Stimulated activated naive CD8-positive, alpha-beta T cell treated with anti-CD3 and anti-CD28 coated beads, Interleukin-15, Interleukin-2, amounts not matched to agents 100 ng/mL and 50 ng/mL, for 24 hours (primary cell): ENCODE results near the gene ZNF460.

ENCODE experiments used
- H3K27ac Mint-ChIP-seq: one replicate; pipeline ENCODE4 v1.8.0; 2021; ENCODE audit warnings: mild to moderate bottlenecking, mixed read lengths
- H3K27me3 Mint-ChIP-seq: one replicate; pipeline ENCODE4 v1.8.0; 2021; ENCODE audit warnings: mixed read lengths
- H3K36me3 Mint-ChIP-seq: one replicate; pipeline ENCODE4 v1.8.0; 2021; ENCODE audit warnings: low read depth, mixed read lengths
- H3K4me1 Mint-ChIP-seq: one replicate; pipeline ENCODE4 v1.8.0; 2021; ENCODE audit warnings: low read depth, mixed read lengths
- H3K4me3 Mint-ChIP-seq: one replicate; pipeline ENCODE4 v1.8.0; 2021; ENCODE audit warnings: mild to moderate bottlenecking, mixed read lengths
- H3K9me3 Mint-ChIP-seq: one replicate; pipeline ENCODE4 v1.8.0; 2021; ENCODE audit warnings: mixed read lengths

ZNF460 gene

DNA sequence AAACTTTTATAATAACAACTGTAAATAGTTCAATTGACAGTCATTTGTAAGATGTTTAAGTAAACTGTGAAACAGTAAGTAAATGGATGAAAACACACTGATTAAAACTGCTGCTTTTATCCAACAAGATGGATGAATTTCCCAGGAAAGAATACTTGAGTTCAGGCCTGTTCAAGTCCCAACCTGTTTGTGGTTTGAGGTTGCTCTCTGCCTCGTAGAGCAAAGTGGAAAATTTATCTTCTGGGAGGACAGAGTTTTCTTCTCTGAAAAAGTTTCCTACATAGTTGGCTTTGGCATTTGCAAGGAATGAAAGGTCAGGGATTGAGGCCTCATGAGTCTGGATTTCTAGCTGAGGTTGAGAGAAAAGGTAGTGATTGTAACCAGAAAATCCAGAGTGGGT is 24.8 kb downstream of the ZNF460 start:
- no peaks in the 10 kb centered on the region for H3K27me3 Mint-ChIP-seq
- no peak overlapping the region for H3K27ac Mint-ChIP-seq

DNA sequence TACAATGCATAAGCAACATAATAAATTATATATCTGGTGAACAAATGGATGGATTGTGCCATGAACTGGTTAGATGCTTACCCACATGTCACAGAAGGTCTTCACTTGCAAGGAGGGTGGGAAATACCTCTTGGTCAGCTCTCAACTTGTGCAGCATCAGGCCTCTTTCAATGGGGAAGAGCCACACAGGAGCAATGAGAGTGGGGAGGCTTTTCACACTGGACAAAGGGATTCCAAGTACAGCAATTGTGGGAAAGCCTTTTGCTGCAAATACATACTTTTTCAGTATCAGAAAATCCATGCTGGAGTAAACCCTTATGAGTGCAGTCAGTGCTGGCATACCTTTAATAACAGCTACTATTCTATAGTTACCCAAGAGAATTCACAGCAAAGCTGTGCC is 28.2 kb downstream of the ZNF460 start:
- H3K9me3 Mint-ChIP-seq = peaks cover 18% of the 10 kb centered on the region
- H3K27ac Mint-ChIP-seq = no peak overlapping the region

More for the DNA sequence above, 24.8 kb downstream of the ZNF460 start:
- H3K4me3 Mint-ChIP-seq = no peak overlapping the region
- peaks cover 12% of the 10 kb centered on the region for H3K9me3 Mint-ChIP-seq
- peaks cover 59% of the 10 kb centered on the region for H3K36me3 Mint-ChIP-seq
- peaks cover 17% of the 10 kb centered on the region for H3K4me1 Mint-ChIP-seq

DNA sequence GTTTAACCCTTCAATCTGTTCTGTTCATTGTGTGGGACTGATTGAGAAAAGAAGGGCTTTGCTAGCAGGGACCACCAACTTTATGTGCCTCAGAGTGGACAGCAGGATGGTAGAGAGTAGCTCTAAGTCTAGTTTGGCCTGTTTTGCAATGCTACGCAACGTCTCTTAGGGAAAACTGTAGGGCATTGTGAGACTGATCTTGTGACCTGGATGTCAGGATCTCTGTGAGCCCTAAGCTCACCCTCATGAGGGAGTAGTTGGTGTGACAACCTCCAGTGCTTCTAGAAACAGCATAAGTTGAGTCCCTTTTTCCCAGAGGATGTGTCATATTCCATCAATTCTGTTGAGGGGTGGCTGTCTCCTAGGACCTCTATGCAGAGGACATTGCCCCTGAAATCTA is 30.5 kb downstream of the ZNF460 start:
- Mint-ChIP-seq H3K9me3 (peaks cover 28% of the 10 kb centered on the region), H3K4me3 (no peak overlapping the region), H3K4me1 (peaks cover 5% of the 10 kb centered on the region), H3K36me3 (peaks cover 21% of the 10 kb centered on the region), H3K27ac (no peak overlapping the region), H3K27me3 (peaks cover 10% of the 10 kb centered on the region)

More for the DNA sequence above, 28.2 kb downstream of the ZNF460 start:
- Mint-ChIP-seq H3K4me3 (no peak overlapping the region), H3K4me1 (peaks cover 11% of the 10 kb centered on the region), H3K27me3 (no peaks in the 10 kb centered on the region), H3K36me3 (peaks cover 27% of the 10 kb centered on the region)

DNA sequence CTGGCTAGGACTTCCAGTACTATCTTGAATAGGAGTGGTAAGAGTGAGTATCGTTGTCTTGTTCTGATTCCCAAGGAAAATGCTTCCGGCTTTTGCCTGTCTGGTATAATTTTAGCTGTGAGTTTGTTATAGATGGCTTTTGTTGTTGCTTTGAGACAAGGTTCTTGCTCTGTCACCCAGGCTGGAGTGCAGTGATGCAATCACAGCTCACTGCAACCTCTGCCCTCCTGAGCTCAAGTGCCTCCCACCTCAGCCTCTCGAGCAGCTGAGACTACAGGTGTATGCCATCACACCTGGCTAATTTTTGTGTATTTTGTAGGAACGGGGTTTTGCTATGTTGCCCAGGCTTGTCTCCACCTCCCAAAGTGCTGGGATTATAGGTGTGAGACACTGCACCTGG is 33.9 kb downstream of the ZNF460 start:
- H3K4me3 Mint-ChIP-seq = no peak overlapping the region
- H3K36me3 Mint-ChIP-seq = peaks cover 16% of the 10 kb centered on the region
- H3K4me1 Mint-ChIP-seq = peaks cover 5% of the 10 kb centered on the region
- H3K27ac Mint-ChIP-seq = no peak overlapping the region
- peaks cover 34% of the 10 kb centered on the region for H3K27me3 Mint-ChIP-seq
- peaks cover 27% of the 10 kb centered on the region for H3K9me3 Mint-ChIP-seq

DNA sequence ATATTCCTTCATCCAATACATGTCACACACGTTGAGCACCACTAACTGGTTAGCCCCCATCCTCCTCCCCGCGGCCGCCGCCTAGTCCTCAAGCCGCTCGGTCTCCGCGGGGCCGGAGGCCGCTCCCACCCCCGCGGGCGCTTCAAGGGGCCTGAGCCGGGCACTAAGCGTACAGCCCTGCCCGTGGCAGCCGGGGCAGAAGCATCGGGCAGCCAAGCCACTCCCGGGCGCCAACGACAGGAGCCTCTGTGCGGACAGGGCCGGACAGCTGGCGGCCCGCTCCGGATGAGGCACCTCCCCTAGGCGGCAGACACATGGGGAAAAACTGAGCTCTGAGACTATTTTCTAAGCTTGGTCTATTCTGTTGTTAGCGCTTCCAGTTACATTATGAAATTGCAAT is 37.2 kb downstream of the ZNF460 start:
- H3K27ac Mint-ChIP-seq = no peak overlapping the region

DNA sequence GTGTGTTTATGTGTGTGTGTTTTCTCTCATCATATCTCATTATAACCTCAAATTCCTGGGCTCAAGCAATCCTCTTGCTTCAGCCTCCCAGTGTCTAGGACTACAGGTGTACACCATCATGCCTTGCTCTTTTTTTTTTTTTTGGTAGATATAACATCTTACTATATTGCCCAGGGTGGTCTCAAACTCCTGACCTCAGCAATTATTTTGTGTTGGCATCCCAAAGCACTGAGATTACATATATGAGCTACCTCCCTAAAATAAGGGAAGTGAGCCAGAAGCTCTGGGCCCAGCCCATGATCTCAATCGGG is 39.5 kb downstream of the ZNF460 start:
- Mint-ChIP-seq H3K36me3 (peaks cover 37% of the 10 kb centered on the region), H3K4me1 (peaks cover 25% of the 10 kb centered on the region)

More for the DNA sequence above, 37.2 kb downstream of the ZNF460 start:
- Mint-ChIP-seq H3K9me3 (peaks cover 19% of the 10 kb centered on the region), H3K4me3 (no peak overlapping the region), H3K4me1 (peaks cover 20% of the 10 kb centered on the region), H3K27me3 (peaks cover 34% of the 10 kb centered on the region), H3K36me3 (peaks cover 14% of the 10 kb centered on the region)

DNA sequence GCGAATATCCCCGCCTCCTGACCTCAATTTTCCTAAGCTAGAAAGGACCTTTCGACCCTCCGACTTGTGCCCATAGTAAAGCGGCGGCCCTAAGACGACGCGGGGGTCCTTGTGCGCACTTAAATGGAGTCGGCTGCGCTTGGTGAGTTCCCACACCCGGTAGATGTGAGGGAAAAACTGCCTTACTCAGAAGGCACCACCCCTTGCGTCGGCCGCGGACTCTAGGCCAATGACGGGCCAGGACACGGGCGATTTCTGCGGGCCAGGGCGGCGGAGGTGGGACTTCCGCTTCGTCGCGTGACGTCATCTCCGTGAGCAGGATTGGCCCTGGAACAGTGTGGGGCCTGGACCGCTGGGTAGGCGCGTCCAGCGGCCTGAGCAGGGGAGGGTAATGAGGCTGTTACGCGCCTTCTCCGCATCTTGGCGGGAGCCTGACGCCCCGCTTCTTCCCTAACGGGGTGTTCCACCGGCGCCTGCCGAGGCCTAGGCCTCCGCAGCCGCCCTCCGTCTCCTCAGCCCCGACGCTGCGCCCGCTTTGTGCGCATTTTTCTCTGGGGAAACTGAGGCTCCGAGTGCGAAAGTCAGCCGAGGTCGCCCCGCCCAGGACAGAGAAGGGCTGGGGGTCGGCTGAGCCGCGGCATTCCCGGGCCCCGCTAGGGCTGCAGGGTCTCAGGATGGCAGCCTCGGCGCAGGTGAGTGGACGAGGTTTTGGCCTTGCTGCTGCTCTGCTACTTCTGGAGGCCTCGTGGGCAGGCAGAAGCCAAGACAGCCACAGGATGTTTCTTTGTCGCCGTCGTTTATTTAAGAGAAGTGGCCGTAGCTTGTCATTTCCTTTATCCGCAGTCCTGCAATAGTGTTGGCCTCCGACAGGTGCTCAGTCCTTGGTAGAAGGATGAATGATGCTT is 40.1 kb downstream of the ZNF460 start, which contains the start of gene ZNF543:
Gene ZNF543, plus strand, starts transcription at position 293 of the 905 bp plus-strand sequence. Its CDS starts 382 bp downstream, at position 675.
- Mint-ChIP-seq H3K9me3 (peaks cover 25% of the 10 kb centered on the region), H3K36me3 (peaks cover 39% of the 10 kb centered on the region), H3K4me3 (peak within 1 kb of the TSS; percentile 90), H3K4me1 (peaks cover 25% of the 10 kb centered on the region), H3K27me3 (peaks cover 28% of the 10 kb centered on the region), H3K27ac (peak within 1 kb of the TSS; percentile 83)

More for the DNA sequence above, 39.5 kb downstream of the ZNF460 start:
- Mint-ChIP-seq H3K27me3 (peaks cover 34% of the 10 kb centered on the region), H3K27ac (peak overlapping the region; percentile 83), H3K4me3 (peak overlapping the region; percentile 90), H3K9me3 (peaks cover 28% of the 10 kb centered on the region)

DNA sequence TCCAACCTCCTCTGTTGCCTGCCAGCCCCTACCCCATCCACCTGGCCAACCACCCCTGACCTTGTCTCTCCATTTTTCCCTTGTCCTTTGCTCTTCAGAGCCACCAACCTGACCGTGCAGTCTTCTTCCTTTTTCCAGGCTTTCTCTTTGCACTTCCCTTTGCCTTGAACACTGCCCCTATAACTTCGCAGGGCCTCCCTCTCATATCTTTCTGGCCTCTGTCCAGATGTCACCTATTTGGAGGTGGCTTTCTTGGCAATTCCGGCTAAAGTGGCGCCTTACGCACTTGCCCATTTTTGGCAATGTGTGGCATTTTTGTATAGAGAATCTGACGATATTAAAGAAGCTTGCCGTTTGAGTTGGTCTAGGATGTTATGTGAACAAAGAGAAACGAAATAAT is 40.8 kb downstream of the ZNF460 start:
- peak overlapping the region; percentile 90 for H3K4me3 Mint-ChIP-seq
- H3K36me3 Mint-ChIP-seq = peaks cover 42% of the 10 kb centered on the region
- peaks cover 25% of the 10 kb centered on the region for H3K4me1 Mint-ChIP-seq
- H3K27me3 Mint-ChIP-seq = peaks cover 21% of the 10 kb centered on the region
- H3K27ac Mint-ChIP-seq = peak overlapping the region; percentile 83
- H3K9me3 Mint-ChIP-seq = peaks cover 18% of the 10 kb centered on the region

DNA sequence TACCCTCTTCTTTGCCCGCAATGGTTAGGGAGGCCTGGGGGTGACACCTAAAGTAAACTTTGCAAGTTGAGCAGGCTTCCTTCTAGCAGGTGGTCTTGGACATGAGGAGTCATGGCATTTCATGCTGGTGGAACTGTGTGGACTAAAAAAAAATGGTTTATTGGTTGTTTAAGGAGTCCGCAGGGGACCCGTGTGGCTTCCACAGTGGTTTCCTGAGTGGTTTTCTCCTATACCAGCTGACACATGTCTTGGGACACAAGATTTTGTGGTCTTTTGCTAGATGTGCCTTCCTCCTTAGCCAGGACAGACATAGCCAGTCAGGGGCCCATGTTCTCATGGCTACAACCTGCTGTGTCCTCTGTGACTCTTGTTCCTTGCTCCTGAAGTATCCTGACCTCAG is 41.5 kb downstream of the ZNF460 start:
- H3K4me3 Mint-ChIP-seq = peak overlapping the region; percentile 90
- H3K27me3 Mint-ChIP-seq = peaks cover 14% of the 10 kb centered on the region
- H3K36me3 Mint-ChIP-seq = peaks cover 48% of the 10 kb centered on the region
- H3K27ac Mint-ChIP-seq = no peak overlapping the region
- H3K4me1 Mint-ChIP-seq = peaks cover 25% of the 10 kb centered on the region
- H3K9me3 Mint-ChIP-seq = peaks cover 15% of the 10 kb centered on the region

DNA sequence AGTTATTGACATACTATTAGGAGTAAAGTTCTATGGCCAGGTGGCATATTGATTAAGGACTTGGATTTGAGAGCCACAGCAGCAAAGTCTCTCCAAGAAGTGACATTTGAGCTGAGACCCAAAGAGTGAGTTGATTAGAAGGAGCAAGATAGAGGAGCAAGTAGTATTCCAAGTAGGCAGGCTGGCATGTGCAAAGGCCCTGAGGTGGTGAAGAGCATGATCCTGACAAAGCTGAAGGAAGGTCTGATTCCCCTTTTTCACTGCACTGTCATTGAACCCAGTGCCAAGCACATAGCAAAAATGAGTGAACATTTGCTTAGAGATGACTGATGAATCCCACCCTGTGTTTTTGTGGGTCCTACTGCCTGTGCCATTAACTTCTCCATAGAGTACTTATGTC is 44.7 kb downstream of the ZNF460 start:
- no peaks in the 10 kb centered on the region for H3K27me3 Mint-ChIP-seq
- no peak overlapping the region for H3K4me3 Mint-ChIP-seq
- H3K9me3 Mint-ChIP-seq = peaks cover 35% of the 10 kb centered on the region
- no peak overlapping the region for H3K27ac Mint-ChIP-seq
- peaks cover 81% of the 10 kb centered on the region for H3K36me3 Mint-ChIP-seq
- peaks cover 21% of the 10 kb centered on the region for H3K4me1 Mint-ChIP-seq

DNA sequence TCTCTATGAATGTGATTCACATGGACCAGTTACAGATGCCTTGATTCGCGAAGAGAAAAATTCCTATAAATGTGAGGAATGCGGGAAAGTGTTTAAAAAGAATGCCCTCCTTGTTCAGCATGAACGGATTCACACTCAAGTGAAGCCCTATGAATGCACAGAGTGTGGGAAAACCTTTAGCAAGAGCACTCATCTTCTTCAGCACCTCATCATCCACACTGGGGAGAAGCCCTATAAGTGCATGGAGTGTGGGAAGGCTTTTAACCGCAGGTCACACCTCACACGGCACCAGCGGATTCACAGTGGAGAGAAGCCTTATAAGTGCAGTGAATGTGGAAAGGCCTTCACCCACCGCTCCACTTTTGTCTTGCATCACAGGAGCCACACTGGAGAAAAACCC is 47.7 kb downstream of the ZNF460 start:
- no peak overlapping the region for H3K4me3 Mint-ChIP-seq
- H3K27ac Mint-ChIP-seq = no peak overlapping the region
- no peaks in the 10 kb centered on the region for H3K4me1 Mint-ChIP-seq
- no peaks in the 10 kb centered on the region for H3K27me3 Mint-ChIP-seq
- peaks cover 91% of the 10 kb centered on the region for H3K36me3 Mint-ChIP-seq
- H3K9me3 Mint-ChIP-seq = peaks cover 39% of the 10 kb centered on the region

DNA sequence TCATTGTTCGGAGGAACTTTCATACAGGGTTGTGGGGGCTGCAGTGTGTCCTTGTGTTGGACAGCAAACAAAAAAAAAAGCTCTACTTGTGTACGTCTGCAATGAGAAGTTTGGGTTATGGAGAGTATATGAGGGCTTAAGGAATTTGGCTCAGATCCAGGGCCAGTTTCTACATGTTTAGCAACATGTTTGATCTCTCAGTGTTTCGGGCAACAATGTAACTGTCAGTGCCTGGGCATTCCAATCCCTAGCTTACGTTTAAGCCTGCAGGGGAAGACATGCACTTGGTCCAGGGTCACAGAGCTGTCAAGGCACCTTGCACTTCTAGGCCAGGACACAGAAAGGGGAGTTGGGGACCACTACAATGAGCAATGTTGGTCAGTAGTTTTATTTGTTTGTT is 53.9 kb downstream of the ZNF460 start:
- Mint-ChIP-seq H3K9me3 (peaks cover 28% of the 10 kb centered on the region), H3K27me3 (no peaks in the 10 kb centered on the region), H3K27ac (no peak overlapping the region), H3K4me1 (no peaks in the 10 kb centered on the region), H3K4me3 (no peak overlapping the region), H3K36me3 (peaks cover 55% of the 10 kb centered on the region)

DNA sequence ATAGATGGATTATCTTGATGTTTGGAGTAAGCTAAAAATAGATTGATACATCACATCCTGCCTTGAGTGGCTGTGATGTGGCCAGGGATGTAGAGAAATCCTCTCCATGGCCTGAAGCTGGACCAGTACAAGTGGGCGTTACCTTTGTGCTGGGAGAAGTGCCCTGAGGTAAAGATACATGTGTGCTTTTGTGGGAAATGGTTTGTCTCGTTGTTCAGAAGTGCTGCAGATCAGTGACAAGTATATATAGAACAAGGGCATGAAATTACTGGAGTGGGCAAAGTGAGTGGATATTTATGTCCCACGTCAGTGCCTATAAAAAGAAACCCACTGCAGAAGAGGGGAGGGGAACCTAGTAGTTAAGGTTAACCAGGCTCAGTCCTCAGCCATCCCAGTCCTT is 58.6 kb downstream of the ZNF460 start:
- peaks cover 21% of the 10 kb centered on the region for H3K36me3 Mint-ChIP-seq
- H3K9me3 Mint-ChIP-seq = peaks cover 21% of the 10 kb centered on the region
- H3K4me1 Mint-ChIP-seq = no peaks in the 10 kb centered on the region
- no peak overlapping the region for H3K4me3 Mint-ChIP-seq
- H3K27ac Mint-ChIP-seq = no peak overlapping the region
- no peaks in the 10 kb centered on the region for H3K27me3 Mint-ChIP-seq

DNA sequence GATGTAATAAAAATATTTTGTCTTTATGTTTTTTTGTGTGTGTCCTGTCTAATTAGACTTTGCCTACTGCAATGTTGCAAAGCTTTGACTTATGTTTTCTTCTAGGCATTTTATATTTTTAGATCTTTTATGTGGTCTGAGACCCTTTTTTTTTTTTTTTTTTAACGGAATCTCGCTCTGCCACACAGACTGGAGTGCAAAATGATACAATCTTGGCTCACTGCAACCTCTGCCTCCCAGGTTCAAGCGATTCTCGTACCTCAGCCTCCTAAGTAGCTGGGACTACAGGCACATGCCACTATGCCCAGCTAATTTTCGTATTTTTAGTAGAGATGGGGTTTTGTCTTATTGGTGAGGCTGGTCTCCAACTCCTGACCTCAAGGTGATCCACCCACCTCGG is 62.3 kb downstream of the ZNF460 start:
- no peak overlapping the region for H3K27ac Mint-ChIP-seq
- no peaks in the 10 kb centered on the region for H3K4me1 Mint-ChIP-seq

More for the DNA sequence above, 62.3 kb downstream of the ZNF460 start:
- Mint-ChIP-seq H3K27me3 (peaks cover 10% of the 10 kb centered on the region), H3K4me3 (no peak overlapping the region), H3K9me3 (peaks cover 24% of the 10 kb centered on the region), H3K36me3 (peaks cover 5% of the 10 kb centered on the region)
